ENCODE results near the gene KIF16B.

- no peak for TF ChIP-seq EZH2 (conservative IDR thresholded peaks at IDR 0.05; ENCODE audit: low read depth, low read length)
- no peak for TF ChIP-seq PHF8 (CRISPR knock-in tag; IDR thresholded peaks at IDR 0.05)
- no peak for TF ChIP-seq ZNF225 (CRISPR knock-in tag; IDR thresholded peaks at IDR 0.05)
- TF ChIP-seq HMGXB4 (CRISPR knock-in tag; IDR thresholded peaks at IDR 0.05; ENCODE audit: borderline replicate concordance in 1 of 2, low read depth in 1 of 2) = no peak
- TF ChIP-seq ZNF253 (CRISPR knock-in tag; IDR thresholded peaks at IDR 0.05; ENCODE audit: borderline replicate concordance) = no peak
- no peak for TF ChIP-seq TCF7 (IDR thresholded peaks at IDR 0.05; ENCODE audit: low read depth)
- TF ChIP-seq ZNF773 (CRISPR knock-in tag; IDR thresholded peaks at IDR 0.05; ENCODE audit: borderline replicate concordance) = no peak
Observed at GRCh38 chr20:16542477-16542876, 30.8 kb downstream of the KIF16B start.
